HG02943 (cell line): ENCODE measurements around the gene SFT2D1.

ENCODE experiments used
- ATAC-seq: cut with Tn5 transposase; IDR thresholded peaks from one replicate; pipeline ENCODE4 v1.9.1; 2021; ENCODE audit warnings: mild to moderate bottlenecking, low read depth, moderate library complexity; ENCODE audit not compliant: unreplicated experiment

SFT2D1 gene

DNA sequence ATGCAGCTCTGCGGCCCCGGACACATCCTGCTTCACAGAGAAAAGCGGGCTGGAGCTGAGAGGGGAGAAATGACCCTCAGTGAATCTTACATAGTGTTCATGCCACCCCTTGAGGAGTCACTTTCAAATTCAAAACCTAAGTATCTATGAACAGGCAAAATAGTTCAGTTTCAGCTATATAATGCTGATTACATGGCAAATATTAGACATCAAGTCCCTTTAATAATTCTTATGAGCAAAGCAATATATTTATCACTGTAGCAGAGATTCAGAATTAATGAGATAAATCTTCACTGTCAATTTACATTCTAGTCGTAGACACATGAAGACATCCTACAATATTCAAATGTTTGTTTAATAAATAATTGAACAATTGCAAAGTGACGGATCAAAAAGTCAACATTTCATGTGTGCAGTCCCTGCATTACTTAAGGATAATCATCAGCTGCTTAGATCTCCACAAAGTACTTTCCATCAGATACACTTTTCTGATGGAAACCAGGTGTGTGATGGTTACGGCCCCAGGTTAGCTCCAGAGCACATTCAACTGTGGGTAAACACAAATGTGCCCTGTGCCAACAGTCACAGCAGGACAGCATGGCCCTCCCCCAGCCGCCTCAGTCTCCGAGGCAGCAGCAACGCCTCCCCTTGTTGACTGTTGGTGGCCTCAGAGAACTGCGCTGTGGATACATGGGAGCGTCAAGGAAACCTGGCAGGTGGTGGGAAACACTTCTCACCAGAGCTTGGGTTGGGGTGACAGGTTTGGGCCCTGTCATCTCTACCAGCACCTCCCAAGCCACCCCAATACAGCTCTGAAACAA lies 33.4 kb downstream of the SFT2D1 start:
- ATAC-seq = no peak

DNA sequence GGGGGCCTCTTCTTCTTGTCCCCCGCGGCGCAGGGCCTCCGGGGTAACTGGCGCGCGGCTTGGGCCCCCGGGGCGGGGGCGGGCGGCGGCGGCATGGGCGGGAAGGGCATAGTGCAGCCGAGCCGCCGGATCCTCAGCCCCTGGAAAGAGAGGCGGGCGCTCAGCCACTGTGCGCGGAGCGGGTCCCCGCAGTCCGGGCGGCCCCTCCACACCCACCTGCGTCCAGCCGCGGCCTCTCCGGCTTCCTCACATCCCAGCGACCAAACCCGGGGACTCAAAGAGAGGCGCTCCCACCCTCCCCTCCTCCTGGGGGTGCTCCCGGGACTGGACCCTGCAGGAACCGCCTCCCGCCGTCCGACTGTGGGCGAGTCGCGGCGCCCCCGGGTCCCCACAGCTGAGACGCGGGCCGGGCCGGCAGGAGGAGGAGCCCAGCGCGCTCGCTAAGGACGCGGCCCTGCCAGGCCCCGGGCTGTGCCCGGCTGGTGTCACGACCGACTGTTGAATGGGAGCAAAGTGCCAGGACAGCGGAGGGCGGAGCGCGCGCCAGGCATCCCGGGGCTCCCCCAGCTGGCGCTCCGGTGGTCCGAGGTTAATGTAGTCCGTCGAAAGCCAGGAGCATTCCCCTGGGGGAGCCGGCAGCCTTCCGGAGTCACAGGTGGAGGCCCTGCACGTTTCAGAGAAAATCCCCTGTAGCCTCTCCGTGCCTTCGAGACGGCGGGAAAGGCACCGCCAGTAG lies 34.1 kb downstream of the SFT2D1 start, which contains the start of gene PRR18:
PRR18 (minus strand) TSS at position 360 of the 736 bp plus-strand sequence; CDS start at position 110, 250 bp downstream.
- peak; percentile 45 for ATAC-seq

DNA sequence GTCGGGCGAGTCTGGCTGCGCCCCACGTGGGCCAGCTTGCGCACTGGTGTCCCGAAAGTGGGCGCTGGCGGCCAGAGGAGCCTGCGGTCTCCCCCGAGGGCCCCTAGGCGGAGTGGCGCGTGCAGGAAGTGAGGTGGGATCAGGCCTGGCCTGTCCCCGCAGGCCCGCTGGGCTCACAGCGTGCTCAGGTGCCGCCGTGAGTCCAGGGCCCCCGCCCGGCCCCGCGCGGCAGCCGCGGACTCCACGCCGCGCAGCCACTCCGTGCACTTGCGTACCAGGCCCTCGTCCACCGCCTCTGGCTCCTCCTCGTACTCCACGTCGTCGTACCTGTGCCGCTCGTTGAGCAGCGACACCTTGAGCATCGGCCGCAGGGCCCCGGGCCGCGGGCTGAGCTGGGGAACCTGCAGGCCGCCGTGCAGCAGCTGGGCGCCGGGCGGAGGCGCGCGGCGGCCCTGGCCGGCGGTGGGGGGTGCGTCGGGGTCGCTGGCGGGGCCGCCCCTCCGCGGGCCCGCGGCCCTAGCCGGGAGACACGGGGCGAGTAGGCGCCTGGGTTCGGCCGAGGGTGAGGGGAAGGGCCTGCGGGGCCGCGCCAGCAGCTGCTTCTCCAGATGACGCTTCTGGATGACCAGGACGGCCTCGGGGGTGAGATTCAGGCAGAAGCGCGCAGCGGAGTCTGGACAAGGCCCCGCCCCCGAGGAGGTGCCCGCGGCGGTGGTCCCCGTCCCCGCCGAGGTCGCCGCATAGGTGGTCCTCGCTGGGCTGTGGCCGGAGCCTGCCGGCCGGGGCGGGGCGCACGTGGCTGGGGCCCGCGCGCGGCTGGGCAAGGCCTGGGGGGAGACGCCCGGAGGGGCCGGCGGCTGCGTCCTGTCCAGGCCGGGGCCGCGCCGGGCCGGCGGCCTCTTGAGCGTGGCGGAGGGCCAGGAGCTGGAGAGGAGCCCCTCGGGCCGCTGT lies 35.0 kb downstream of the SFT2D1 start:
- peak; percentile 36 for ATAC-seq

DNA sequence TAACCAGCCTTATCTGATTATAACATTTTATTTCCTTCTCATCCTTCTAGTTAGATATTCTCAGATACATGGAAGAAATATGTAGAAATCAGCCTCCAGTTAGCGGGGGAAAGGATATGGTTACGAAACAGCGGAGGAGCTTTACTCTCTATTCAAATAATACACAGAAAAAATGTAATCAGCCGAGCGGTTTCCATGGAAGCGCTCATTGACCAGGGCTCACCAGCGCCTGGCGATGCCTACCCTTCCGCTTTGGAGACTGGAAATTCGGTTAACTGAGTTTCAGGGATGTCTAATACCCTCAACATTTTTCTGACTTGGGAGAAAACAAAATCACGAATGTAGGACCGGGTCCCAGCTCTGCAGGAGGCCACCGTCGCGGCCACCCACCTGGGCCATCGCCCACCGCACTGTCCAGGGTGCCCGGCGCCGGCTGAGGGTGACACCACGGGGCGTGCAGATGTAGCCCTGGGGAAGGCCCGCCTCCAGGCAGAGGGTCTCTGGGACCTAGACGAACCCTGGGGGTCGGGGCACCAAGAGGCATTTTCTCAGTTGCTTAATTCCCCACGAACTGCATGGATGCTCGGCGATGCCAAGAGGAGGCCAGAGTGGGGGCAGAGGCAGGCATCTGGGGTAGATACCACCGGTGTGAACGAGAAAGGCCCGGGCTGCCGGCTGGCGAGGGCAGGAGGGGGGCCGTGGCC lies 35.8 kb downstream of the SFT2D1 start:
- no peak for ATAC-seq

DNA sequence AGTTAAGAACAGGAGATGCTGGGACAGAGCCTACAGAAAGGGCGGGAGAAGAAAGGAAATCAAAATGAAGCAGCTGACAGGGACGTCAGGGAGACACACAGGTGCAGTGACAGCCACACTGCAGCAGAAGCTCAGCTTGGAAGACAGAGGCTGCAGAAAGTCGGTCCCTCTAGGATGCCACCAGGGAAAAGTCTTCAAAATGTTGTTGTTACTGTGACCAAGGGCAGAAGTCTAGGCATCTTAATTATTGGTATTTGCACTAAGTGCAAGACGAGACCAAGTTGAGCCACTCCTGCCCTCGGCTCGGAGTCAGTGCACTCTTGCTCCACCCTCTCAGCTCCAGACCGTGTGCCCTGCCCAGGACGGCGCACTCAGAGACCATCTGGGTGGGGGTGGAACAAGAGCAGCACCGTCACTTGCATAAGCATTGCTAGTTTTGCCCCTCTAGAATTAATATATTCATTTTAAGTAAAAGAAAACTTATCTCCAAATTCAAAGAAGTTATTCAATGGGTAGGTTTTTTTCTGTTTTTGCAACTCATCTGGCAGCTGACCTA lies 36.7 kb downstream of the SFT2D1 start:
- ATAC-seq = no peak

DNA sequence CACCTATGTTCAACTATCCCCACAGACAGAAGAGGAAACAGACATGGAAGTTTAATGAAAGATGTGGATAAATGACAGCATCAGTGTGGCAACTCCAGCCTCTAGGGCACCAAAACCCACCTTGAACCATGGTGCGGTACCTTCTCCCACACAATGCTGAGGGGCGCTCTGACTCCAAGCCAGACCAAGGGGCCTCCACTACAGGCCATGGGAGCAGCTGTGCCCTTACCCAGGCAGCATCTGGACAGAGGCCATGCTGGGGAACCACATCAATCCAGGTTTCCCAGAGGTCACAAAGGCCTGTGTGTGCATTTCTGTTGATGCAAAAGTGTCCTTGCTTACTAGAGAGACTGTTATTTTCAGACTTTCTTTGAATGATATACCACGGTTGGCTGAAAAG lies 38.2 kb downstream of the SFT2D1 start:
- no peak for ATAC-seq

DNA sequence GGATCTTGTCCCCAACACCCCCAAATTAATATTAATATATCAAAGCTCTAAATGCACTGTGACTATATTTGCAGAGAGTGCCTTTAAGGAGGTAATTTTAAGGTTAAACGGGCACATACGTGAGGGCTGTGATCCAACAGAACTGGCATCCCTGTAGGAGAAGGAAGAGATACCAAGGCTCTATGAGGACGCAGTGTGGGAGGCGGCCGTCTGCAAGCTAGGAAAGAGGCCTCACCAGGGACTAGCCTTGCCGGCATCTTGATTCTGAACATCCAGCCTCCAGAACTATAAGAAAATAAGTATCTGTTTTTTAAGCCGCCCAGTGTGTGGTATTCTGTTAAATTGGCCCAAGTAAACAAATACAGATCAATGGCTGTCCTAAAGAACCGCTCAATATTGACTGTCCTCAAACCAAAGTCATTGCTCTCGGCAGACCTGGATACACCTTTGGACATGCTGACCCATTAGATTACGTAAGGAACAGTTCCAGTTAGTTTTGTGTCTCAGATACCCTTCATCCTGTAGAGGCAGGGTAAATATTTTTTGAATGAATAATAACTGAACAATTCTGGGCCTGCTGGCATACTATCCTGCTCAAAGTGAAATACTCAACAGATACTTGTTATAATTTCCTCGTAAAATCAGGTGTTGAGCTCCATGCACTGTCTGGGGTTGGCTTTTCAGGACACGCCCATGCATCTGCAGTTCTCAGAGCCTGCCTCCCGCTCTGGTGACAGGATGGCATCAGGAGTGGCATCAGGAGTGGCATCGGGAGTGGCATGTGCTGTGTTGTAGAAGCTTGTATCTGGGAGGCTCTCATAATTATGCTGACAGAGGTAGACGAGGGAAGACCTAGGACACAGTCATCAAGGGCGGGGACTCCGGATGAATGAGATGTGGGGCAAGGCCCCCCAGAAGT lies 40.5 kb downstream of the SFT2D1 start:
- no peak for ATAC-seq

DNA sequence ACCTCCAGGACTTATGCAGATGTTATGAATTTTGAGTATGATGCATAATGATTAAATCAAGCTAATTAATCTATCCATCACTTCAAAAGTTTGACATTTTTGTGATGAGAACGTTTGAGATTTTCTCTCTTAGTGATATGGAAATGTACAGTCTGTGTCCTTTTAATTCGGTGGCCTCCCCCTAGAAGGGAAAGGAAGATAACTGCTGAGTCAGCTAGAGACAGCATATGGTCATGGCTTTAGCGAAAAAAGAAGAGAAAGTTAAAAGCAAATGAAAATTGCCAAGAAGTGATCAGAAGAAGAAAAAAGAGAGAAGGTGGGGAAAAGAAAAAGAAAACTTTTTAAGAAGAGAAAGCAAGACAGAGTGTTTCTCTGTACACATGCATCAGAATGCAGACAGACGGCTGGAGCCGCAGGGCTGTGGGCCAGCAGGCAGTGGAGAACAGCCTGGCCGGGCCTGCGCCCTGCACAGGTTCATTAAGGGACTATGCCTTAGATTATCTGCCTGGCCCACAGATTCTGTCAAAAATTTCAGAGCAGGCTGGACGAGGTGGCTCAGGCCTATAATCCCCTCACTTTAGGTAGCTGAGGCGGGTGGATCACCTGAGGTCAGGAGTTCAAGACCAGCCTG lies 41.9 kb downstream of the SFT2D1 start:
- ATAC-seq = no peak

DNA sequence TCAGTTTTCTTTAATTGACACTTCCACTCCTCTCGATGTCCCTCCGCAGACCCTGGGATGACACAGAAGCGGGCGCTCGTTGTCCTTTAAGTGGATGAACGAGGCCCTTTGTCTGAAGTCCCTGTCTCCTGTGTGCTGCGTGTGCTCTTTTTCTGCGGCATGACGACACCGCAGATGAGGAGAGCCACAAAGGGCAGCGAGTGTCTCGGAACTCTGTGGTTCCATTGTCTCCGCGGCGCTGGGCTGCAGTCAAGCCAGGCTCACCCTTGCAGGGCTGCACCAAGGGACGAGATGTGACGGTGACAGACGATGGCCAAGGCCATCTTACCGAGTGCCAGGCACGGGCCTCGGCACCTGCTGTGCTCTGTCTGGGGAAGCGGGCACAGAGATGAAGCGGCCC lies 44.7 kb downstream of the SFT2D1 start:
- no peak for ATAC-seq

DNA sequence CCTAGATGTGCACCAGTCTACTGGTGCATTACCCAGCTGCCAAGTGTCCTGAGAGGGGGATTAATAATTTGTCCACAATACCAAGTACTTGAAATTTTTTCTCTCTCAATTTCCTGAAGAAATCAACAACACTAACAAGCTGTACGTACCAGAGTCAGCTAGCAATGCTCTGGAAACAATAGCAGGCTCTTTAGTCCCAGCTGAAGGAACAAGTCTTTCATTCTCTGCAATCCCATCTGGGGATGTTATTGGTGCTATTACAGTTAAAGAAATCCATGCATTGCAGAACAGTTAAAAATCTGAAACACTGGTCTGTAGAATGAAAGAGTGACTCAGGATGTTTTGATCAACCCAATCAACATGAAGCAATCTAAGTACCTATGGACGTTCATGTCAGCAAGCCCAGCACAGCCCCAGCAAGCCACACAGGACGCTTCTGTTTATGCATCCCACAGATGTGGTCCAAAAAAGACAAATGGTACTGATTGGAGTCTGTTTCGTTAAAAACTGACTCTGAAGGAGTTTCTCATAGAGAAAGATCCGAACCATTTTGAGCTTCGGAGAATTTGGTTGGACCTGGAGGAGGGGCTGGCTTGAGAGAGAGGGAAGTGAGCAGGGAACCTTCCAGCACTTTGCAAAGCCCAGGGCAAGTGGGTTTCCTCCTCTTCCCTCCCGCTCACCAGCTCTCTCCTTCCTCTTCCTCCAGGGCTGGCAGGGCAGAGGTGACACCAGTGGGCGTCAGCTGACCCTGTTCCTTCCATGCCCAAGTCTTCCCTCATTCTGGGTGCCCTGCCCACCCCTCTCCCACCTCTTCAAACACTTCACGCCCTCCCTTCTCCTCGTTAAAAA lies 46.1 kb downstream of the SFT2D1 start:
- no peak for ATAC-seq

DNA sequence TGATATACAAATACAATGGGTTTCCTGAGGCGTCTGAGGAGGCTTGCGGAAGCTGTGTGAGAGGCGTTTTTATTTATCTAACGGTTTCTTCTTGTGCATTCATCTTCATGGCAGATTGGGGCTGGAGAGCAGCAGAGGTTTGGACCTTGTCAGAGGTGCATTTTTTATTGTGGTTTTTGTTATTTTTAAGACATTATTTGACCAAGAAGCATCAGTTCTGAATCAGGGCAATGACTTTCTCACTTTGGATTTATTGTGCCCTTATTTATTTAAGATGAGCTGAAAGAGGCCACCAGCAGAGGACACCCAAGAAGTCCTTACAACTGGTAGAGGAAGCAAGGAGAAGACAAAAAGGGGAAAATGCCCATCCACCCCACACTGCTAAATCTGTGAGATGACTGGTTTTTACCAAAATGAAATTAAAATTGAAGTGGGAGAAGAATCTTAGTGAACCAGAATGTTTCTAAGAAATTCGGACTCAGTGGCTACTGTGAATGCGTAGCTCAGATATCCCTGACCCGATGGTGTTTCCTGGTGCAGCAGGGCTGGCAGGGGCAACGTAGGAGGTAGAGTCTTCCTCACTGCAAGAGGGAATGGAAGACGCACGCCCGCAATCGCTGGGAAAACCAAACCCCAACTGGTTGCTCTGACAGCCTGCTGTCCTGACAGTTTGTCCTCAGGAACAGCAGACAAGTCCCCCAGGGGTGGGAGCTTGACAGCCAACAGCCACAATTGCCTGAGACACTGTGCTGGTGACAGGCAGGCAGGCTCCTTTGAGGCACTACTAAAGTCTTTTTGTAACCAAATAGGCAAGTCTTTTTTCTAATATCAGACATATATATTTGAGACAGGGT lies 48.4 kb downstream of the SFT2D1 start:
- no peak for ATAC-seq

DNA sequence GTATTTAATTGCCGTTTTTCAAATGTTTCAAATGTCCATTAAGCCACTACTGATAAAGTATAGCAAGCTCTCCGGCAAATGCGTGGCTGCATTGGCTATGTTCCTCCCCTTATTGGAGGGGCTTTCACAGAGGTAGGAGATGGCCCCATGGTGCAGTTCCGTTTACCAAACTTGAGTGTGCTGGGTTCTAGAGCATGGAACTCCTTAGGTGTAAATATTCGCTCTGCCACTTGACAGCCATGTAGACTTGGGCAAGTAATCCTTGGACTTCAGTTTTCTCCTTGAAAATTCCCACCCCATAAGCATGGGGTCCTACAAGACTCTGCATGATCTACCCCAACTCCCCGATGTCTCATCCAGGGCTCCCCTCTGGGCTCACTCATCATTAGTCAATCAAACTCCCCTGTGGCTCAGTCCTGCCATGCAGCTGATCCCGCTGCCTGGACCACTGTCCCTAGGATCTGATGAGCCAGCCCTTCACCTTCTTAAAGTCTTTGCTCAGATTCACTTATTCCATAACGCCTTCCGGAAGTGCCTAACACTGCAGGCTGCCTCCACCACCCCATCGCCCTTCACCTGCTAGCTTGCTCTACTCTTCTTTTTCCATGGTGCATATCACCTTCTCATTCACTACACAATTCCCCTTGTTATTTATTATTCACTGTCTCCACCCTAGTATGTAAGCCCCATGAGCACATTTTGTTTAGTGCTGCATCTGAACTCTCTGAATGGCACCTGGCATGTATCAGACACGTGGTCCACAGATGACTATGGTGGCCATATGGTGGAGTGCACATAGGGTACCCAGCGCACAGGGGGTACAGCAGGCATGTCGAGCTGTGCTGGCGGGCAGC lies 52.9 kb downstream of the SFT2D1 start:
- ATAC-seq = no peak

DNA sequence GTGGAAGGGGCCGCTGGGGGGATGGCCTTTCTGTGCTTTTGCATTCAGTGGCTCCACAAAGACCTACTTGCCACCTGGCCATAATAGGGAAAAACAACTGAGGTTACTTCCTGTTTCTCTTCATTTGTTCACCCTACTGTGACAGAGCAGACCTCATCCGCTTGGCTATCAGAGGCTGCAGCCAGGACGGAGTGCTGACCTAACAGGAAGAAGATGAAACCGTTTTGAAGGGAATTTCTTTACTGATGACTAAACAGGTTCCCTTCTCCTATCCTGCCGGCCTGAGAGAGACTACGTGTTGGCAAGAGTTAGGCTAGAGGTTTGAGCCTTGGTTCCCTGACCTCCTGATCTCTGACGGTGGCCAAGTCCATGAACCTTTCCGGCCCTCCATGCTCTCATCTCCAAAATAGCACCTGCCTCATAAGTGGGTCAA lies 55.5 kb downstream of the SFT2D1 start:
- peak; percentile 97 for ATAC-seq

DNA sequence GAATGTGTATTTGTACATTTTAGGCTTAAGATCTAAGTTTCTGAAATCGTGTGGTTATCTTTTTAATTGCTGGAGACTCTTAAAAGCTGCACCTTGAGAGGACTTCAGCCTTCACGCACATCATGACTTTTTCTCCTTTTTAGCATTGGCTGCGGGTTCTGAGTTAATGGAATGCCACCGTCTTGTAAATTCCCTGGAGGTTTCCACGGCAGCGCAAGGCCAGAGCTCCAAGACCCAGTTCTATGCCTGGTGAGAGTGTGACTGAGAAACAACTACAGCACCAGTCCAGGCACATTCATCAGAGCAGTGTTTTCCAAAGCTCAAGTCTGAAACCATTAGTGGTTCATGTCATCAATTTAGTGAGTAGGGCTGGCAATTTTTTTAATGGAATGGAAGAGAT lies 57.1 kb downstream of the SFT2D1 start:
- ATAC-seq = no peak

DNA sequence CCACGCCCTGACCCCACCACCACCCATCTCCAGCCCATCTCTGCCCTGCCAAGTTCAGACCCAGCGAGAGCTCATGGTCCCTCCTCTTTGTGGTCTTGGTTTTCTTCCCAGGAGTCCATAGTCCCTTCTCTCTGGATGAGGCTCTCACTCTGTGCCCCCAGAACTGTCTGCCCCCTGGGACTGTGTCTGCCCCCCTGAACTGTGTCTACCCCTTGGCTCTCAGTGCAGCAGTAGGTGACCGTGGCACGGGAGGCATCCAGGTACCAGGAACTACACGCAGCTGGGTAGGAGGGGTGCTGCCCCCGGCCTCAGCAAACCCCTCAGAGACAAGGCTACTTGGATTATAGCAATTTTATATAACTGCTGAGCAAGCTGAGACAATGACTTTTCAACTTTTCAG lies 57.7 kb downstream of the SFT2D1 start:
- ATAC-seq = no peak
